LHCN-M2 (cell line): ENCODE measurements around the gene POLR2M. TPM values are rescaled to one million over a fixed set of nuclear protein-coding genes. Genes with fewer than 3 reads are reported as not detected.

Experiments used
- DNase-seq: peaks from one replicate; pipeline ENCODE4 v3.0.0-alpha.2; 2012; ENCODE audit warnings: low read depth
- total RNA-seq: library from RNA; depleted of rRNA; stranded (reverse); fragments of >200 nt; gene quantifications from 2 replicates; pipeline ENCODE4 v1.2.3, GENCODE V29; 2014

Gene POLR2M
- total RNA-seq, 1 experiment from 2014 or later, result 169 TPM

DNA sequence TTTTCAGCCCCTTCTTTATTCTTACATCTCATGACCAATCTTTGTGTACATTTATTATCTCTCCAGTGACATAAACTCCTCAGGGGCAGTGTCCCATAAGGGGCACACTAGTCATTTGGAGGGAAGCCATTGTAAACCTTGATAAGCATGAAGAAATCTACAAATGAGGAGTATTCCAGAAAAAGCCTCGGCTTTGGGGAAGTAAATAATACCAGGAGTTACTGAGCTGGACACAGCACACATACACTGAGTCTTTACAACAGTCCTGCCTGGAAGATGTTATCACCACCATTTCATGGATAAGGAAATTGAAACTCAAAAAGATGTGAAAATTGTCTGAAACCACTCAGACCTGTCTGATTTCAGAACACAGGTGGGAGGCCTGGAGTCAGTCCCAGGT lies 15.4 kb upstream of the POLR2M start:
- DNase-seq, result no peak

DNA sequence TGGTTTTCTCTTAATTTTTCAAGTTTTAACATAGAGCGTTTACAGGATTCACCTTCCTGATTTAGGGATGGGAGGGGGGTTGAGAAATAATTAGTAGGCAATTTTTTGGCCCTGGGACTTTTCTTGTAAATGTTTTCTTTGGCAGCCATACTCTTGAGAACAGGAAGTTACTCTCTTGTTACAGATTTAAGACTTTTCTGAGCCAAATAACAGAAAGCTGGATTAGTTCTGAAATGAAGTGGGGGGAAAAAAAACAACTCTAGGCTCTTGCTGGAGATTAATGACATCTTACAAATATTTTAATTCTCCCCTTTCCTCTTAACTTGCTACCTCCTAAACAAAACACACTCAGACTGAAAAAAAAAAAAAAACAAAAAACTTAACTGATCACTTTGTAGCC lies 13.8 kb upstream of the POLR2M start:
- peak; percentile 54 for DNase-seq

DNA sequence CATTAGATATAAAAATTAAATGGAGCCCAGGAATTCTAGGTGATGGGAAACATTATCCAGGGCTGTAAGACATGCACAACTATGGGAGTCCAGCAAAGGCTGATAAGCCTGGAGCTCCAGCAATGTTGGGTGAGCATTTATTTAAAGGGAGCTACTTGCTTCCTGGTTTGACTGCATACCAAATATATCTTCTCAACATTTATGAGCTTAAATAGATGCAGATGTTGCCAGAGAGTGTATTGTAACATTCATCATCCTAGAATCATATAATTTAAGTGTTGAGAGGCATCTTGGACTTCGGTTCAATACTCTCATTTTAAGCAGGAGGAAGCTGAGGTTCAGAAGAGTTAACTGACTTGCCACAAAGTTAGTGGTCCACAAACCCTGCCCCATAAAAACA lies 12.2 kb upstream of the POLR2M start:
- no peak for DNase-seq

GRCh38 chr15:57696146-57696545 lies 10.4 kb upstream of the POLR2M start:
- DNase-seq, result peak; percentile 76

- DNase-seq, result peak; percentile 77
These were observed 8.9 kb upstream of the POLR2M start for GRCh38 chr15:57697588-57697987.

DNA sequence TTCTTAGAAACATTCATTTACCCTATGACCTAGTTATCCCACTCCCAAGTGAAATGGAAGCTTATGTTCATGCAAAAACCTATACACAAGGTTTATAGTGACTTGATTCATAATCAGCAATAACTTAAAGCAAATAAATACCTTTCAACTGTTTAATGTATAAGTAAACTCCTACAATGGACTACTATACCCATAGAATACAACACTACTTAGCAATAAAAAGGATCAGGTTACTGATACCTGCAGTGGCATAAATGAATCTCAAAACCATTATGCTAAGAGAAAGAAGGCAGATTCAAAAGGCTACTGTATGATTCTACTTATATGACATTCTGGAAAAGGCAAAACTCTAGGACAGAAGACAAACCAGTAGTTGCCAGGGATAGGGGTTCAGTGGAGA lies 8.3 kb upstream of the POLR2M start:
- DNase-seq, result no peak

- DNase-seq, result no peak
These were observed 7.5 kb upstream of the POLR2M start for GRCh38 chr15:57698991-57699390.

GRCh38 chr15:57703387-57703786 lies 3.1 kb upstream of the POLR2M start:
- peak; percentile 79 for DNase-seq

- DNase-seq, result no peak
These were observed 2.1 kb upstream of the POLR2M start for GRCh38 chr15:57704441-57704840.

- no peak for DNase-seq
These were observed 639 bp upstream of the POLR2M start for GRCh38 chr15:57705746-57706404.

DNA sequence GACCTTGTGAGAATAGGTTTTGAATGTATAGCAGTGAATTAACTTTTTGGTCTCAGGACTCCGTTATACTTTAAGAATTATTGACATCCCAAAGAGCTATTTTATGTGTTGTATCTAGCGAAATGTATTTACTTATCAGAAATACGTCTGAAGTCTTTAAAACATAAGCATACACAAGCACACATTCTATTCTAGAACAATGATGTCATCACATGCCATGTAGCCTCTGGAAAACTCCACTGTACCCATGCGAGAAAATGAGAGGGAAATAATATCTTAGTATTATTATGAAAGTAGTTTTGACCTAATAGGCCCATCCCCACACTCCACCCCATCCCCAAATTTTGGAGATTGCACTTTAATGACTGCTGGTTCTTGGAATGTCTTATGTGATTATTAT lies 1.5 kb downstream of the POLR2M start:
- no peak for DNase-seq

DNA sequence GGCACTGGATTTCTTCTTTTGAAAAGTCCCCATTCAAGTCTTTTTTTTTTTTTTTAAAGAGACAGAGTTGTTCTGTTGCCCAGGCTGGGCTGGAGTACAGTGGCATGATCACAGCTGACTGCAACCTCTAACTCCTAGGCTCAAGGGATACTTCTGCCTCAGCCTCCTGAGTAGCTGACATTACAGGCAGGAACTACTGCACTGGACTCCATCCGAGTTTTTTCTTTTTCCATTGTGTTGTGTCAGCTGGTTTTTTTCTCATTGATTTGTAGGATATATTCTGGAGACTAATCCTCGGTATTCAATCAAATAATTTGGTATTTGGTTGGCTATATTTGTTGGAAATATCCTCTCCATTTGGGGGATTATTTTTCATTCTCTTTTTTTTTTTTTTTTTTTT lies 11.8 kb downstream of the POLR2M start:
- no peak for DNase-seq

DNA sequence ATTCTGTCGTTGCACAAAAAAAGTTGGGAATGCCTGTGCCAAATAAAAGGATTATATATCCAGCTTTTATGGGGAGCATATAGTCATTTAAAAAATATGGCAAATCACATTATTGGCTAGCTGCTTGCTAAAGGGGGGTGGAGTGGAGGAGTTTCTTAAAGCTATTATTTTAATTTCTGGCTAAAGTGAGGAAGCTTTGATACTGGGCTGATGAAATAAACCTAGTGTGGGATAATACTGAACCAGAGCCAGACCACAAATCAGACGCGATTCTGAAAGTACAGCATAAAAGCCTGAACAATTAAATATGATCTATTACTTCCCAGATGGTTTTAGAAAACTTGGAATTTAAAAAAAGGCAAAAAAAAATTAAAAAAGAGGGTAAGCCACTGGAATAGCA lies 14.4 kb downstream of the POLR2M start:
- DNase-seq, result peak; percentile 29

GRCh38 chr15:57726411-57726810 lies 19.9 kb downstream of the POLR2M start:
- DNase-seq, result peak; percentile 30

GRCh38 chr15:57727031-57727430 lies 20.5 kb downstream of the POLR2M start:
- peak; percentile 86 for DNase-seq

GRCh38 chr15:57728436-57728835 lies 21.9 kb downstream of the POLR2M start:
- DNase-seq, result peak; percentile 46

- peak; percentile 94 for DNase-seq
These were observed 24.4 kb downstream of the POLR2M start for GRCh38 chr15:57730876-57731275.

- no peak for DNase-seq
These were observed 25.1 kb downstream of the POLR2M start for GRCh38 chr15:57731530-57732103.

DNA sequence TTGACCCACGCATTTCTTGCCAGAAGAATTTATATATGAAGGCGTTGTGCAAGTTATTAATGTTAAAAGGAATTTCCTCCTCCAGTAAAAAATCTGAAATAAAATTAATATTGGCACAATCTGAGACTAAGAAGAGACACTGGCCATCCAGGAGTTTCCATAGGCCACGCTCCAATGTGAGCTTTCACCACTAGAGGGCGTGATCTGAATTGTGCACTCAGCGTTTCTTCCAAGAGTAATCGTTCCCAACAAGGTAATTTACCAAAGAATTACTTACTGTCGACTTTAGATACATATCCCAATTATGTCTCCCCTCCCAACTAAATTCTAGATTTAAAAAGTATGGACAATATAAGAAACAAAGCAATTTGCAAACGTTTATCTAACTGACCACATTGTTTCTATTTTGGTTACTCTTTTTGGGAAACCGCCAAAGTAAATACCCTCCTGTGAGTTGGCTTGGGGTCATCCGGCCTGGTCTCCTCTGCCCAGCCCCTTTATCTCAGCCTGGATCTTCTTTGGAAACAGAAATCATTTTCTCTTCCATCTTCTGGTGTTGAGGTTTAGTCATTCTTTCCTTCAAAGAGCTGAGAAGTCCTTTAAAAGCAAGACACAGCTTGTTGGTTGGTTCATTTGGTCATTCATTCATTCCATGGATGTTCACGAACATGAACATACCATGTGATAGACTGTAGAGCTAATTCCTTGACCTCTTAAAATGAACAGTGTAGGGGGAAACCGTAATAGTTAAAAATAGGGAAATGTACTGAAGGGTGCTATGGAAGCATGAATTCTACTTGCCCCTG lies 26.2 kb downstream of the POLR2M start:
- DNase-seq, result peak; percentile 61

GRCh38 chr15:57734860-57735259 lies 28.3 kb downstream of the POLR2M start:
- DNase-seq, result no peak

- DNase-seq, result no peak
These were observed 28.9 kb downstream of the POLR2M start for GRCh38 chr15:57735431-57735830.

- DNase-seq, result no peak
These were observed 29.4 kb downstream of the POLR2M start for GRCh38 chr15:57735891-57736290.

GRCh38 chr15:57736591-57736990 lies 30.1 kb downstream of the POLR2M start:
- no peak for DNase-seq
